NCI-H226 (cell line): Measurements from ENCODE around the gene PRMT5.

Experiments
- DNase-seq: peaks from one replicate; pipeline ENCODE4 v3.0.0-alpha.2; 2015

The PRMT5 gene

DNA sequence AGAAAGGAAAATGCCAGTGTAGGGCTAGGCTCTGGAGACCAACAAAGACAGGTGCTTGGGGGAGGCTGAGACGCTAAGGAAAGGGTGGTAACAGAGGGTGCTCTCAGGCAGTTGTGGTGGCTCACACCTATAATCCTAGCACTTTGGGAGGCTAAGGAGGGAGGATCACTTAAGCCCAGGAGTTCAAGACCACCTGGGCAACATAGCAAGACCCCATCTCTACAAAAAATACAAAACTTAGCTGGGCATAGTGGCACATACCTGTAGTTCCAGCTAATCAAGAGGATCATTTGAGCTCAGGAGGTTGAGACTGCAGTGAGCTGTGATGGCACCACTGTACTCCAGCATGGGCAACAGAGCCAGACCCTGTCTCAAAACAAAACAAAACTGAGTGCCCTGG is 33.8 kb downstream of the PRMT5 start:
- DNase-seq, result no peak

DNA sequence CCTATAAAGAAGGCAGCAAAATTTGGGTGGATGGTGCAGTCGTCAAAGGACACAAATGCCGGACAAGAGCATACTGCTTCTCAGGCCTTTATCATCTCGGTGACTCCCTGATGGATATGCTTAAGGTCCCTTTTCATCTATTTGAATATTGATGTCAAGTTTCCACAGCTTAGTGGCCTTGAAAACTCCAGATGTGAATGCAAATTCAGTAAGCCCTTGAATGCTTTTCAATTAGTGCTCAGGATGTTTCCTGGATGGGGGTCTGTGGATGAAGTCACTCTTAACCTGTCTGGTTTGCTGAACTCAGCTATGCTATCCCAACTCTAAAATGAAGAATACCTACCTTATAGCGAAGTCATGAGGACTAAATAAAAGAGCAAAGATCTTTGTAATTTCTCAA is 35.5 kb downstream of the PRMT5 start:
- DNase-seq, result no peak

DNA sequence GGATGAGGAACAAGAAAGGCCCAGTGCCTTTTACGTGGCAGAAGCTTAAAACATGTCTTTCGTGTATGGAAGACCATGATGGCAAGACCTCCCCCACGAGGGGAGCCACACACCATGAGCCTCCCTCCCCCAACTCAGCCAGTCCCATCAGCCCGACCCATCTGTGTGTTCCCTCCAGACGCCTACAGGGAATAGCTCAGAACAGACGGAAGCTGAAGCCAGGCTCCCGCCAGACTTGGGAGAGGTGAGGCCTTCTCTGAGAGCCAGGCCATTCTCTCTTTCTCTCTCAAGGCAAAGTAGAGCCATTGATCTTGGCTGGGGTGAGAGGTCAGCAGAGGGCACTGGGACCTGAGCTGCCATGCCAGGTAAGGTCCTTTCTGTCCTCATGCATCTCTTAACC is 36.7 kb downstream of the PRMT5 start:
- no peak for DNase-seq

DNA sequence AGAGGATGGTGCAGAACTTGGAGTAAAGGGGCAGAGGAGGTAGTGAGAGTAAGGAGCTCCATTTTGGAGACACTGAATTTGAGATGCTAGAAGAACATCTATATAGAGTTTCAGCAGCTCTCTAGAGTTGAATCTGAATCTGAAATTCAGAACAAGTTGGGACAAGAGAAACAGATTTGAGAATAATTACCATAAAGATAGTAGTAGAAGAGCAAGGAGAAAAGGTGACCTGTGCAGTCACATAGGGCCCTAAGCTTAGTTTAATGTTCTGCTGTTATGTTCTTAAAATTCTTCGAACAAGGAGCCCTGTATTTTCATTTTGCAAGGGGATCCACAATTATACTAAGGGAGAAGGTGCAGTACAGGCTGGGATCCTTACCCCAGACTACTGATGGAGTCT is 38.8 kb downstream of the PRMT5 start:
- no peak for DNase-seq

GRCh38 chr14:22888662-22889061 is 40.5 kb downstream of the PRMT5 start:
- DNase-seq, result no peak

GRCh38 chr14:22887990-22888378 is 41.2 kb downstream of the PRMT5 start:
- no peak for DNase-seq

GRCh38 chr14:22887260-22887989 is 41.8 kb downstream of the PRMT5 start:
- DNase-seq, result peak; percentile 36

- no peak for DNase-seq
Observed at GRCh38 chr14:22886500-22887259, 42.5 kb downstream of the PRMT5 start.

- DNase-seq, result no peak
Observed at GRCh38 chr14:22885975-22886374, 43.2 kb downstream of the PRMT5 start.

DNA sequence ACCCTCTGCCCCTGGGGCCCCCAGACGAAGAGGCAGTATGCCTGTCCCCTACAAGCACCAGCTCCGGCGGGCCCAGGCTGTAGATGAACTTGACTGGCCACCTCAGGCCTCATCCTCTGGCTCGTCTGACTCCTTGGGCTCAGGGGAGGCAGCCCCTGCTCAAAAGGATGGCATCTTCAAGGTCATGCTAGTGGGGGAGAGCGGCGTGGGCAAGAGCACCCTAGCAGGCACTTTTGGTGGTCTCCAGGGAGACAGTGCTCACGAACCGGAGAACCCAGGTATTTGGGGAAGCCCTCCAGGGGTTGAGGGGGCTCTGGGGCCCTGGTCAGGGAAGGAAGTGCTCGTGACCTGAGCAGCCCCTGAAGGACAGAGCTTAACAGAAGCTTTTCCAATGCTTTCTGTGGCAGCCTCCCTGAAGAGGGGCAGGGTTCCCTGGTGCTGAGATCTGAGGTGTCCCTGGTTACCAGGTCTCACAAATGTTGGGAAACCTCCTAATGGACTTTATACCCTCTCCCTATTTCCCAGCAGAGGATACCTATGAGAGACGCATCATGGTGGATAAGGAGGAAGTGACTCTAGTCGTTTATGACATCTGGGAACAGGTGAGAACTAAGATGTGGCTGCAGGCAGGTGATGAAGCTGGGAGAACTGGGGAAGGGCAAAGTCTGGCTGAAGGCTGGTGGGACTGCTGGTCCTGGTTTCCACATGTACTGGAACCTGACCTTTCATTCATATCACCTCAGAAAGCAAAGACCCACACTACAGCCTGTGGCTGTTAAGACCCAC is 44.2 kb downstream of the PRMT5 start:
- DNase-seq, result no peak

- DNase-seq, result no peak
Observed at GRCh38 chr14:22884076-22884737, 45.0 kb downstream of the PRMT5 start.

DNA sequence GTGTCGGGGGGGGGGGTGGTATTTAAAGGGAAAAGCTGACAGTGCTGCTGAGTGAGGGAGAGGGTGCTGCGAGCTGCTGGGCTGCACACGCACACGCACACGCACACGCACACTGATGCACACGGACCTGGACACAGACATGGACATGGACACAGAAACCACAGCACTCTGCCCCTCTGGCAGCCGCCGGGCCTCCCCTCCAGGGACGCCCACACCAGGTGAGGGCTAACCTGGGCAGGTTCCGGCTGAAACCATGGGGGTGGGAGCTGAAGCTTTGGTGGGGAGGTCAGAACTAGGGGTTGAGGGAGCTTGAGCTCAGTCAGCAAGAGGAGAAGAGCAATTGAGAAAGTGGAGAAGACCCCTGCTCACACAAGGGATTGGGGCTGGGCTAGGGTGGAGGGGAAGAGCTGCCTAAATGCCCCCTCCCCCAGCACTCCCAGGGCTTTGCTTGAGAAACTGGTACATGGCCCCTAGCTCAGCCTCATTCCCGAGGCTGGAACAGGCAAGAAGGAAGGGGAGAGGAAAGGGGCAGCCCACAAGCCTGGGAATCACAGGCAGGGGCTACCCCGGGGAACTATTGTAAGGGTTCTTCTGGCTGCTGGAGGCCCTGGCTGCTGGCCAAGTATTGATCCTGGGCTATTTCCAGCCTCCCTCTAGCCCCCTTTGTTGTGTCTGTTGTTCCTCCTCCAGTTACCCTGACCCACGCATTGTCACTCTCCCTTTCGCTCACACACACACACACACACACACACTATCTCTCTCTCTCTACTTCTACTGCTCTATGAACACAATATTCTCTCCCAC is 45.8 kb downstream of the PRMT5 start, which contains the start of gene REM2:
Gene REM2 (plus strand): TSS at position 50 of the 804 bp plus-strand sequence. CDS start 66 bp downstream, at position 116.
- DNase-seq, result no peak

DNA sequence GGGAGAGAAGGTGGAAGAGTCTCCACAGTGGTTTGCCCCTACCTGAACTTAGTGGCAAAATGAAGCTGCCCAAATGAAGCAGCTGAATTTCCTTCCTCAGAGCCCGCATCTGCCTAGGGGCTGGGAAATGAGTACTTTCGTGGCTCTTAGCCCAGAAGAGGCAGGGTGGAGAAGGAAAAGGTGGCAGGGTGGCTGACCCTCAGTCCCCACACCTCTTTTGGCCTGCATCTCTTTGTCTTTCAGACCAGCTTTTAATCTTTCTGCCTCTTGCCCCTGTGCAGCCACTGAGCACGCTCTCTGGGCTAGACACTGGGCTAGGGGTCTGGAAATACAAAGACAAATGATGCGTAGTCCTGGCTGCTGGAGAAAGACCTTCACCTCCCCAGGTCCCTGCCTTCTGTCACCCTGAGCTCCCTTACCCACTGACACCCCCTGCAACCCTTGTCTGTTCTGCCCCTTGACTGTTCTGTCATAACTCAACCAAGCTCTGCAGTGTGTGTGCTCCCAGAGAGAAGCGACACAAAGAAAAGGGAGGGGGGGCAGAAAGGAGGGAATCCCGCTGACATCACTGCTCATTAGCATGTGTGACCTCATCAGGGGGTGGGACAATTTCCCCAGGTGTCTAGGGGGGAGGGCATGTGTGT is 46.5 kb downstream of the PRMT5 start:
- DNase-seq, result no peak

DNA sequence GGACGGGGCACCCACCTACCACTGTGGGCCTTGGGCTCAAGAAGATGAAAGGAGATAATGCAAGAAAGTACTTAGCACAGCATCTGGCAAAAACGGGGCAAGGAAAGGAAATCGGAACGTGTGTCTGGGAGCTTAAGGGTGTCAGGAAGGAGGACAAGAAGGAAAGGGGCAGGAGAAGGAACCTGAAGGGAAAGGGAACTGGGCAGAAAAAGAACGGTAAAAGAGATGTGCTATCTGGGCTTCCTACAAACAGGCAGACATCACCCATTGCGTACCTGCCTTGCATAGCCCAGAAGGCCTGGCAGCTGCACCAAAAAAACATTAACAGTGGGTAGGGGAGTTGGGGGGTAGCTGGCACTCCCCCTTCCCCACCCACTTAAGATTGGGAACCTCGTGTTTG is 47.1 kb downstream of the PRMT5 start:
- no peak for DNase-seq

- DNase-seq, result no peak
Observed at GRCh38 chr14:22878271-22879246, 50.6 kb downstream of the PRMT5 start.

GRCh38 chr14:22877000-22877501 is 52.1 kb downstream of the PRMT5 start:
- DNase-seq, result no peak

DNA sequence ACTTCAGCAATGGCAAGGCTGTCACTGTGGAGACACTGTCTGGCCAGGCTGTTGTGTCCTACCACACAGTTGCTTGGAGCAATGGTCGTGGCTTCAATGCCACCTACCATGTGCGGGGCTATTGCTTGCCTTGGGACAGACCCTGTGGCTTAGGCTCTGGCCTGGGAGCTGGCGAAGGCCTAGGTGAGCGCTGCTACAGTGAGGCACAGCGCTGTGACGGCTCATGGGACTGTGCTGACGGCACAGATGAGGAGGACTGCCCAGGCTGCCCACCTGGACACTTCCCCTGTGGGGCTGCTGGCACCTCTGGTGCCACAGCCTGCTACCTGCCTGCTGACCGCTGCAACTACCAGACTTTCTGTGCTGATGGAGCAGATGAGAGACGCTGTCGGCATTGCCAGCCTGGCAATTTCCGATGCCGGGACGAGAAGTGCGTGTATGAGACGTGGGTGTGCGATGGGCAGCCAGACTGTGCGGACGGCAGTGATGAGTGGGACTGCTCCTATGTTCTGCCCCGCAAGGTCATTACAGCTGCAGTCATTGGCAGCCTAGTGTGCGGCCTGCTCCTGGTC is 53.3 kb downstream of the PRMT5 start:
- DNase-seq, result no peak

DNA sequence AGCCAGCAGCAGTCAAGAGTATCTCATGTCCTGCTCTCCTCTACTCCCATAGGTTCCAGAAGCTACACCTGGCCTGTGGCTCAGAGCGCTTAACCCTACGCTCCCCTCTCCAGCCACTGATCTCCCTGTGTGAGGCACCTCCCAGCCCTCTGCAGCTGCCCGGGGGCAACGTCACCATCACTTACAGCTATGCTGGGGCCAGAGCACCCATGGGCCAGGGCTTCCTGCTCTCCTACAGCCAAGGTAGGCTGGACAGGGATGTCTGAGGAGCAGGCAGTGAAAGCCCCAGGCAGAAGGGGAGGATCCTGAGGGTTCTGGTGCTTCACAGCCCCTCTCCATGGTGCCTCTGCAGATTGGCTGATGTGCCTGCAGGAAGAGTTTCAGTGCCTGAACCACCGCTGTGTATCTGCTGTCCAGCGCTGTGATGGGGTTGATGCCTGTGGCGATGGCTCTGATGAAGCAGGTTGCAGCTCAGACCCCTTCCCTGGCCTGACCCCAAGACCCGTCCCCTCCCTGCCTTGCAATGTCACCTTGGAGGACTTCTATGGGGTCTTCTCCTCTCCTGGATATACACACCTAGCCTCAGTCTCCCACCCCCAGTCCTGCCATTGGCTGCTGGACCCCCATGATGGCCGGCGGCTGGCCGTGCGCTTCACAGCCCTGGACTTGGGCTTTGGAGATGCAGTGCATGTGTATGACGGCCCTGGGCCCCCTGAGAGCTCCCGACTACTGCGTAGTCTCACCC is 54.0 kb downstream of the PRMT5 start:
- DNase-seq, result no peak
